ENCODE results near the gene CCL13. TPM values are rescaled to one million over a fixed set of nuclear protein-coding genes. Genes with fewer than 3 reads are reported as not detected.

CCL13 gene
- total and polyA plus RNA-seq, 7 donors, result 1.7 to 47.9 (median 2.1) TPM; not detected in 2

DNA sequence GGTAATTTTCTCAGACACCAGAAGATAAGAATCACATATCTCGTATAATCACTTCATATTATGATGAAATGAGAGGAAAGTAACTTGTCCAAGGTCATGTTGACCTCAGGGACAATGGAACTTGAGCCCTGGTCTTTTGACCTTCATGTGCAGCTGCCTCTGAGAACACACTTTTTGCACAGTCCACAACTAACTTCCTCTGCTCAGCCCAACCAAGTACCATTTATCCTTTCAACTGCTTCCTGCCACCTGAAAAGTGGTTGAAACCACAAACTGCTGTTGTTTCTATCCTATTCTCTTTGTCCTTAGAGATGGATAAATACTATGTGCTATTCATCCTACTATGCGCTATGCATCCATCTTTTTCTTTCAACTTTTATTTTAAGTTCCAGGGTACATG, 9.1 kb downstream of the CCL13 start:
- Histone ChIP-seq H3K36me3 (no peaks in the 10 kb centered on the region), H3K4me1 (no peaks in the 10 kb centered on the region), H3K27me3 (peaks cover 0 to 10% (median 0%) of the 10 kb centered on the region in 3 donors), H3K4me3 (no peak overlapping the region), H3K27ac (no peak overlapping the region), H3K9me3 (no peaks in the 10 kb centered on the region)
- 42 to 58% methylated on average over 2 of the region's 2 CpGs for whole genome bisulfite sequencing, 2 donors
- TF ChIP-seq POLR2AphosphoS5 (IDR thresholded peaks at IDR 0.05), result no peak
- TF ChIP-seq CTCF (IDR thresholded peaks at IDR 0.05), result no peak
- TF ChIP-seq POLR2A (IDR thresholded peaks at IDR 0.05), result no peak
- TF ChIP-seq EP300 (IDR thresholded peaks at IDR 0.05), result no peak
- intact Hi-C loops (cut with DNase I), result no loop called here
- DNase-seq, result no peak

- intact Hi-C loops (cut with DNase I), result no loop called here
- no peaks in the 10 kb centered on the region for H3K9me3 ChIP-seq
- H3K36me3 ChIP-seq, result no peaks in the 10 kb centered on the region
- peaks cover 0 to 10% (median 0%) of the 10 kb centered on the region in 3 donors for H3K27me3 ChIP-seq
- H3K27ac ChIP-seq, result no peak overlapping the region
- no peak for DNase-seq
- WGBS, 2 donors, result 13 to 19% methylated on average over 1 of the region's 1 CpG
- no peak for TF ChIP-seq CTCF (IDR thresholded peaks at IDR 0.05)
- TF ChIP-seq POLR2A (IDR thresholded peaks at IDR 0.05), result no peak
- no peak for TF ChIP-seq POLR2AphosphoS5 (IDR thresholded peaks at IDR 0.05)
- H3K4me3 ChIP-seq, result no peak overlapping the region
- peaks cover 0 to 3% (median 1%) of the 10 kb centered on the region in 4 donors for H3K4me1 ChIP-seq
Measured at GRCh38 chr17:34366010-34366409, 9.7 kb downstream of the CCL13 start.

- intact Hi-C loops (cut with DNase I), result no loop called here
- Histone ChIP-seq H3K9me3 (no peaks in the 10 kb centered on the region), H3K27me3 (peaks cover 0 to 10% (median 0%) of the 10 kb centered on the region in 3 donors), H3K4me1 (peaks cover 0 to 9% (median 3%) of the 10 kb centered on the region in 4 donors), H3K4me3 (no peak overlapping the region), H3K27ac (no peak overlapping the region), H3K36me3 (no peaks in the 10 kb centered on the region)
- 66 to 70% methylated on average over 4 of the region's 4 CpGs for WGBS, 2 donors
- no peak for TF ChIP-seq POLR2AphosphoS5 (IDR thresholded peaks at IDR 0.05)
- TF ChIP-seq CTCF (IDR thresholded peaks at IDR 0.05), result no peak
- no peak for TF ChIP-seq POLR2A (IDR thresholded peaks at IDR 0.05)
- no peak for TF ChIP-seq EP300 (IDR thresholded peaks at IDR 0.05)
- DNase-seq, result no peak
Measured at GRCh38 chr17:34366529-34367107, 10.3 kb downstream of the CCL13 start.

- Histone ChIP-seq H3K4me3 (no peak overlapping the region), H3K9me3 (no peaks in the 10 kb centered on the region), H3K27ac (no peak overlapping the region), H3K4me1 (peaks cover 0 to 10% (median 3%) of the 10 kb centered on the region in 4 donors), H3K36me3 (no peaks in the 10 kb centered on the region), H3K27me3 (peaks cover 0 to 10% (median 0%) of the 10 kb centered on the region in 3 donors)
- 71 to 85% methylated on average over 9 of the region's 9 CpGs for WGBS, 2 donors
- intact Hi-C loops (cut with DNase I), result no loop called here
- no peak for DNase-seq
- TF ChIP-seq POLR2A (IDR thresholded peaks at IDR 0.05), result no peak
- TF ChIP-seq EP300 (IDR thresholded peaks at IDR 0.05), result no peak
- TF ChIP-seq CTCF (IDR thresholded peaks at IDR 0.05), result no peak
- no peak for TF ChIP-seq POLR2AphosphoS5 (IDR thresholded peaks at IDR 0.05)
Measured at GRCh38 chr17:34367486-34368195, 11.4 kb downstream of the CCL13 start.
